Activated naive CD4-positive, alpha-beta T cell treated with anti-CD3 and anti-CD28 coated beads, Interleukin-2, amount 10 ng/mL, durations not matched to agents 7 days and 5 days (primary cell): ENCODE measurements around the gene DHRS7B.
A peak's percentile ranks its signal among the peaks of the same experiment; 100 is the strongest.

ENCODE experiments used
- CTCF ChIA-PET: fragments of 350-600 bp; sonication (Branson Sonifier 250); formaldehyde crosslinking; loops from one replicate; lab custom pipeline; 2021; ENCODE audit warnings: antibody characterized with exemption; lab: Charles Lee
- DNase-seq: peaks from one replicate; pipeline ENCODE4 v3.0.0-alpha.2; 2020
- H3K27ac Mint-ChIP-seq: one replicate; pipeline ENCODE4 v1.8.0; 2021; ENCODE audit warnings: mild to moderate bottlenecking, moderate library complexity, mixed read lengths
- H3K27me3 Mint-ChIP-seq: one replicate; pipeline ENCODE4 v1.8.0; 2021; ENCODE audit warnings: mild to moderate bottlenecking, mixed read lengths
- H3K36me3 Mint-ChIP-seq: one replicate; pipeline ENCODE4 v1.8.0; 2021; ENCODE audit warnings: mixed read lengths
- H3K4me1 Mint-ChIP-seq: one replicate; pipeline ENCODE4 v1.8.0; 2021; ENCODE audit warnings: mixed read lengths
- H3K4me3 Mint-ChIP-seq: one replicate; pipeline ENCODE4 v1.8.0; 2021; ENCODE audit warnings: mild to moderate bottlenecking, moderate library complexity, mixed read lengths
- H3K9me3 Mint-ChIP-seq: one replicate; pipeline ENCODE4 v1.8.0; 2021; ENCODE audit warnings: mixed read lengths

DHRS7B gene

DNA sequence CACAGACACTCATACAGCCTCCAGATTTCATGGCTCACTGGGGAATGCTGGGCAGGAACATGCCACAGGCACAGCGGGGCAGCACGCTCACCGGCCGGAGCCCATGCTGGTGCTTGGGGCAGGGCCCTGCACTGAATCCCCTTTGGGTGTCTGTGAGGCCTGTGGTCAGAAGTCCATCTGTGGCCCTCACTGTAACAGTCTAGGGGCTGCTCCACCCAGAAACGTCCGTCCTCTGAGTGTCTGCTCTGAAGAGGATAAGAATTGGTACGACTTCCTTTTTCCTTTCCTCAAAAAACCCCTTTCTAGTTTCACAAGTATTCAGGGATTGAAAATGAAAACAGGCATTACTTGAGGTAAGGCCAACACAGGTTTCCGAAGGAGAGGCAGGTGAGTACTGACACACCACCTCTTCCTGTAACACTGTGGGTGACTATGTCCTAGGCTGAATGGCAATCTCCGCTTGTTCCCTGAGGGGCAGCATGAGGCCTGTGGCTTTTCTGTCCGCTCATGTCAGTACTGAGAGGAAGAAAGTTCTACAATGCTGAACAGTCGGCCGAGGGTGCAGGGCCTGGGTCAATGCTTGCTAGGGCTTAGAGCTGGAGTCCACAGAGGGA is 44.7 kb downstream of the DHRS7B start:
- no peaks in the 10 kb centered on the region for H3K27me3 Mint-ChIP-seq
- peaks cover 7% of the 10 kb centered on the region for H3K36me3 Mint-ChIP-seq
- H3K27ac Mint-ChIP-seq = no peak overlapping the region
- no peak overlapping the region for H3K4me3 Mint-ChIP-seq
- peaks cover 8% of the 10 kb centered on the region for H3K4me1 Mint-ChIP-seq
- DNase-seq = no peak
- CTCF ChIA-PET = interaction anchor here (0.7 kb wide), 1 partner anchor 14 kb away, joined by 3 read pairs; no protein-coding TSS in a partner anchor
- H3K9me3 Mint-ChIP-seq = no peaks in the 10 kb centered on the region

DNA sequence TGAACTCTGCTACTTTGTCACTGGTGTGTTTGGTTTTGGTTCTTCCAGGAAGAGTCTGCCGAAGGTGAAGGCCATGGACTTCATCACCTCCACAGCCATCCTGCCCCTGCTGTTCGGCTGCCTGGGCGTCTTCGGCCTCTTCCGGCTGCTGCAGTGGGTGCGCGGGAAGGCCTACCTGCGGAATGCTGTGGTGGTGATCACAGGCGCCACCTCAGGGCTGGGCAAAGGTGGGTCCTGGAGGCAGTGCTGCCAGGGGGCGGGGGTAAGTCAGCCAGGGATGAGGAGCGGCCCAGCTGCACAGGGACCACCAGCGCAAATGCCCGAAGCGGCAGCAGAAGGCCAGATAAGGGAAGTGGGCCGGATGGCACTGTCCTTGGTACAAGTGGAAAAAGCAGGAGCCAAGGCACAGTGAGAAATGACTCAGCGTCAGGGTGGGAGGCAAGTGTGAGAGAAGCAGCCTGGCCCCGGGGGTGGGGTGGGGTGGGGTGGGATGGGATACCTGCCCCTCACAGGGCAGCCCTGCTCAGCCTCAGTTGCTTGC is 45.3 kb downstream of the DHRS7B start:
- H3K27ac Mint-ChIP-seq = no peak overlapping the region
- CTCF ChIA-PET = no interaction called here

DNA sequence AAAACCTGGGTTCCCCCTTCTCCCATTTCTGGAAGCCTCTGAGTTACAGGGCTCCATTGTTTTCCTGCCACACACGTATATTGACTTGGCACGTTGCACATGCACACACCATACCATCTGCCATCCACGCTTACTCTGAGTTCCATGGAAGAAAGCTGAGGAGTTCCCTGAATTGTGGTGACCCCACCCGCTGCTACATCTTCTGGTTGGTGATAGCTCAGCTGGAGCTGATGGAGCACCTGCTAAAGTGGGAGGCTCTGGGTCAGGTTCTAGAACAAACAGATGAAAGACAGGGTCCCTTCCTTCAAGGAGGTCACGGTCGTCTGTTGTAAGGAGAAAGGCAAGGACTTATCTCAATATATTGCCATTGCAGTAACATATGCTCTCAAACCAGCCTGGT is 46.1 kb downstream of the DHRS7B start:
- H3K9me3 Mint-ChIP-seq = no peaks in the 10 kb centered on the region
- no peak for DNase-seq
- peaks cover 7% of the 10 kb centered on the region for H3K36me3 Mint-ChIP-seq
- H3K27me3 Mint-ChIP-seq = no peaks in the 10 kb centered on the region
- H3K27ac Mint-ChIP-seq = no peak overlapping the region
- H3K4me3 Mint-ChIP-seq = no peak overlapping the region
- peaks cover 8% of the 10 kb centered on the region for H3K4me1 Mint-ChIP-seq
- CTCF ChIA-PET = no interaction called here

More for the DNA sequence above, 45.3 kb downstream of the DHRS7B start:
- peaks cover 8% of the 10 kb centered on the region for H3K4me1 Mint-ChIP-seq
- no peak overlapping the region for H3K4me3 Mint-ChIP-seq
- no peaks in the 10 kb centered on the region for H3K27me3 Mint-ChIP-seq
- DNase-seq = no peak
- peaks cover 7% of the 10 kb centered on the region for H3K36me3 Mint-ChIP-seq
- H3K9me3 Mint-ChIP-seq = no peaks in the 10 kb centered on the region

DNA sequence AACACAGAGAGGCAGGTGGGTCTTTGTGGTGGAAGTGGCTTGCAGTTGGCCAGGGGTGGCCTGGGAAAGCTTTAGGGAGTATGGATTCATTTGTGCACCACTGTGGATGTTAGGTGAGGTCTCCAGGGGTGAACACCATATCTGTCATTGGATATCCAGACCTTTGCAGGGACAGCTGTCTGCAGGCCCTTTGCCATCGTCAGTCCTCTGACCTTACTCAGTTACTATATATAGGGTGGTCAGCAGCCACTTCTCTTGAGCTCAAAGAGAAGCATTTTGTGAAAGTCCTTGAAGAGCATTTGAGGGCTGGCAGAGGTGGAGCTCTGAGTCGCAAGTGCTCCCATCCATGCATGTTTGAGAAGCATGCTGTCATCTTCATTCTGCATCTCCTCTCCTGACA is 46.8 kb downstream of the DHRS7B start:
- no peaks in the 10 kb centered on the region for H3K27me3 Mint-ChIP-seq
- no peaks in the 10 kb centered on the region for H3K9me3 Mint-ChIP-seq
- DNase-seq = no peak
- peak overlapping the region; percentile 6 for H3K27ac Mint-ChIP-seq
- CTCF ChIA-PET = no interaction called here
- no peak overlapping the region for H3K4me3 Mint-ChIP-seq
- H3K36me3 Mint-ChIP-seq = peaks cover 7% of the 10 kb centered on the region
- H3K4me1 Mint-ChIP-seq = peaks cover 8% of the 10 kb centered on the region

DNA sequence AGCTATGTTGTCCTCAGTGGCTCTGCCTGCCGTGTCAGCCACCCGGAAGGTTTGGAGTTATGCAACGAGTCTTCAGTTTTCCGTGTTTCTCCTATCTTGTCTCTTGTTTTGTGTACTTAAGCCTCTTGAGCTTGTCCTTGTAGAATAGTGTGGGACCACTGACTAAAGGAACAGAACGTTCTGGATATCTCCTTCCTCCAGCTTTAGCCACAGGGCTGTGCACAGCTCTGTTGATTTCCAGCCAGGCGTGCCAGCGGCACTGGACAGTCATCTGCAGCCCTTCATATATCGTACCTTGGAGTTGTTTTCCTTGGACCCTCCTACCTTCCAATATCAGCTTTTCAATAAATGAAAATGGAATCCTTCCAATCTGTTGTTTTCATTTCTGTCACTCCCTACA is 47.4 kb downstream of the DHRS7B start:
- no peak overlapping the region for H3K27ac Mint-ChIP-seq
- H3K4me1 Mint-ChIP-seq = peaks cover 8% of the 10 kb centered on the region
- CTCF ChIA-PET = no interaction called here
- H3K4me3 Mint-ChIP-seq = no peak overlapping the region
- H3K9me3 Mint-ChIP-seq = no peaks in the 10 kb centered on the region
- no peak for DNase-seq
- H3K27me3 Mint-ChIP-seq = no peaks in the 10 kb centered on the region
- H3K36me3 Mint-ChIP-seq = peaks cover 7% of the 10 kb centered on the region

DNA sequence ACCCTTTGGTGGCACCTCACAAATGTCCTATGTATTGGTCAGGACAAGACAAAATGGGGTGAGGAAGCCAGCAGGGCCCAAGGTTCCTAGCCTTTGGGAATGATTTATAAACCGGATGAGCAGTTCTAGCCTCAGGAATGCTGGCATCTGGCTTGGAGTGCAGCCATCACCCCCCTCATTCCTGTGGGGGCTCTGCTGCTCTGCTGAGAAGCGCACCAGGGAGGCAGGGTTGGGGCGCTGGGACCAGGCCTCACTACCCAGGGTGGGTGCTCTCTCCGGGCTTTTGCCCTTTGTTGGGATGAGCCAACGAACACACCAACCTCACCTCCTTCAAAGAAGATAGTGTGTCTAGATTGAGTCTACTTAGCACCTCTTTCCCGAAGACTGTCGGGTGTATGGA is 47.9 kb downstream of the DHRS7B start:
- no peaks in the 10 kb centered on the region for H3K27me3 Mint-ChIP-seq
- peaks cover 7% of the 10 kb centered on the region for H3K36me3 Mint-ChIP-seq
- CTCF ChIA-PET = no interaction called here
- peaks cover 8% of the 10 kb centered on the region for H3K4me1 Mint-ChIP-seq
- DNase-seq = no peak
- H3K4me3 Mint-ChIP-seq = no peak overlapping the region
- H3K9me3 Mint-ChIP-seq = no peaks in the 10 kb centered on the region
- H3K27ac Mint-ChIP-seq = no peak overlapping the region

DNA sequence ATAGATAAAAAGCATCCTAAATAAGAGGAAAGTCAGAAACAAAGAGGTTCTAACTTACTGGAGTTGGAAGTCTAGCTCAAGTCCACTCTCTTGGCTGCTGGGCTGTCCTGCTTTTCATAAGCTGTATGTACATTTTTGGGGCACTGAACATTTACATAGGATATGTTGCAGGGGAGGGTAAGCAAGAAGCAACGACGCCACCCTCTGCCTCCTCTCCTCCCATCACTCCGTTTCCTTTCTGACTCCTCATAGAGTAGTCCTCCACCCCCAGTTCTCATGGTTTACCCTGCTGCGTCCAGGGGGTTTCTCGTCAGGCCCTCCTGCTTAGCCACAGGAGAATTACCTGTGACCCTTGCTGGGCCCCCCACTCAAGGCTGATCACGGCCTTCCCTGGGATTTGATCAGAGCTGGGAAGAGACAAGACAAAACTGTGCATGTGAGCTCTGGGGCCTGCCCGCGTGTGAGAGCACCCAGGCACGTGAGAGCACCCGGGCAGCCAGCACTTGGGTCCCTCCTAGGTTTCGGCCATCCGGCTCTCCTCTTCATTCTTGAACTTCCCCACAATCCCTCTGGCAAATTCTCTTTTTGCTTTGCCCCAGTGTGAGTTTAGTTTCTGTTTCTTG is 50.1 kb downstream of the DHRS7B start:
- peaks cover 5% of the 10 kb centered on the region for H3K36me3 Mint-ChIP-seq
- H3K9me3 Mint-ChIP-seq = no peaks in the 10 kb centered on the region
- no peak overlapping the region for H3K4me3 Mint-ChIP-seq
- no peak overlapping the region for H3K27ac Mint-ChIP-seq
- no peaks in the 10 kb centered on the region for H3K4me1 Mint-ChIP-seq
- no peaks in the 10 kb centered on the region for H3K27me3 Mint-ChIP-seq
- CTCF ChIA-PET = no interaction called here
- DNase-seq = no peak

DNA sequence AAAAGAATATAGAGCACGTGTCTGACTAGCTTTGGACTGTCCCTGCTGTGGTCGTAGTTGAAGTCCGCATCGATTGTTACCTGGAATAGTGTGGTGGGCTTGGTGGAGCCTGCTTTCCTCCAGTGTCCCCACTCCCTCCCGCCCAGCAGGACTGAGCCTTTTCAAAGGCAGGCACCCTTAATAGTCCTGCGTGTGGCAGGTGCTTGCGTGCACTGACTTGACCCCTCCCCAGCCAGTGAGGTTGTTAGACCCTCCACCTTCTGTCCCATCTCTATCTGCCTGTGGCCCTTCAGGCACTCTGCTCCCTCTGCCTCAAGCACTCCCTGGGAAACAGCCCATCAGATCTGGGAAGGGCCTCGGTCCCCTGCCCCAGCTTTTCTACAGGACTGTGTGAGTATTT is 50.6 kb downstream of the DHRS7B start:
- CTCF ChIA-PET = no interaction called here
- Mint-ChIP-seq H3K36me3 (peaks cover 5% of the 10 kb centered on the region), H3K9me3 (no peaks in the 10 kb centered on the region), H3K4me3 (no peak overlapping the region), H3K4me1 (no peaks in the 10 kb centered on the region), H3K27me3 (no peaks in the 10 kb centered on the region), H3K27ac (no peak overlapping the region)
- no peak for DNase-seq

DNA sequence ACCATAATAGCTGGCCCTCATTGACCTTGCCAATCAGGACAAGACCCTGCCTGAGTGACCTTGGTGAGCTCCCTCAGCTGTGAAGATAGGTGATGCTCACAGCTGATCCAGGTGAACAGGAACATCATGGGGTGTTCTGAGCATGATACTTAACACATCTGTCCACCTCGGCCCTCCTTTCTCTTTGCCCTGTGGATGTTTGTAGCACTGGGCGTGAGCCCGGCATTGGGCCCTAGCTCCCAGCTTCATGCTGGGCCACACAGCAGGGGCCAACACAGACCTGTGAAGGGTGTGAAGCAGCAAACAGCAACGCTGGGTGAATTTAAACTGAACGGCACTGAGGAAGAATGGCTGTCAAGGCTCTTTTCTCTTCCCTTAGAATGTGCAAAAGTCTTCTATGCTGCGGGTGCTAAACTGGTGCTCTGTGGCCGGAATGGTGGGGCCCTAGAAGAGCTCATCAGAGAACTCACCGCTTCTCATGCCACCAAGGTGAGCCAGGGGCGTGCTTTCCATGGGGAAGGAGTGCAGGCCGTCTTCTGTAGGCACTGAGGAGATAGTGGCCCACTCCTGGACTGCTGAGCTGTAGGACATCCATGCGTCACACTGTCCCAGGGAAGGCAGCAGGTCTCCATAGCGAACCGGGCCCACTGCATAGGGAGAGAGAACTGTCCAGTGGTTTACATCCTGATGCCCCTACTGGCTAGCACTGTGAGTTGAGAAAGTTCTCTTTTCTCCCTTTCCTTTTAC is 51.3 kb downstream of the DHRS7B start:
- H3K27me3 Mint-ChIP-seq = no peaks in the 10 kb centered on the region
- no peak overlapping the region for H3K27ac Mint-ChIP-seq
- H3K36me3 Mint-ChIP-seq = peaks cover 5% of the 10 kb centered on the region
- CTCF ChIA-PET = interaction anchor here (0.7 kb wide), 1 partner anchor 59 kb away, joined by 3 read pairs; no protein-coding TSS in a partner anchor
- no peak overlapping the region for H3K4me3 Mint-ChIP-seq
- H3K4me1 Mint-ChIP-seq = no peaks in the 10 kb centered on the region
- no peak for DNase-seq
- H3K9me3 Mint-ChIP-seq = no peaks in the 10 kb centered on the region

DNA sequence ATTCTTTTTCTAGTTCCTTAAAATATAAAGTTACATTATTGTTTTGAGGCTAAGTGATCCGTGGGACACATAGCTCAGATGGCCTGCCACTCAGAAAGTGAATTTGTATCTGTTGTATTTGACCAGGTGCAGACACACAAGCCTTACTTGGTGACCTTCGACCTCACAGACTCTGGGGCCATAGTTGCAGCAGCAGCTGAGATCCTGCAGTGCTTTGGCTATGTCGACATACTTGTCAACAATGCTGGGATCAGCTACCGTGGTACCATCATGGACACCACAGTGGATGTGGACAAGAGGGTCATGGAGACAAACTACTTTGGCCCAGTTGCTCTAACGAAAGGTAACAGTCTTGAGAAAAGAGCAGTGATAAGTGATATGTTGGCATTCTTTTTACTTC is 56.7 kb downstream of the DHRS7B start:
- H3K4me3 Mint-ChIP-seq = no peak overlapping the region
- H3K36me3 Mint-ChIP-seq = peaks cover 16% of the 10 kb centered on the region
- CTCF ChIA-PET = interaction anchor here (1.4 kb wide), 1 partner anchor 29 kb away, joined by 3 read pairs; no protein-coding TSS in a partner anchor
- DNase-seq = no peak
- H3K27me3 Mint-ChIP-seq = no peaks in the 10 kb centered on the region
- no peaks in the 10 kb centered on the region for H3K4me1 Mint-ChIP-seq
- no peak overlapping the region for H3K27ac Mint-ChIP-seq
- no peaks in the 10 kb centered on the region for H3K9me3 Mint-ChIP-seq

DNA sequence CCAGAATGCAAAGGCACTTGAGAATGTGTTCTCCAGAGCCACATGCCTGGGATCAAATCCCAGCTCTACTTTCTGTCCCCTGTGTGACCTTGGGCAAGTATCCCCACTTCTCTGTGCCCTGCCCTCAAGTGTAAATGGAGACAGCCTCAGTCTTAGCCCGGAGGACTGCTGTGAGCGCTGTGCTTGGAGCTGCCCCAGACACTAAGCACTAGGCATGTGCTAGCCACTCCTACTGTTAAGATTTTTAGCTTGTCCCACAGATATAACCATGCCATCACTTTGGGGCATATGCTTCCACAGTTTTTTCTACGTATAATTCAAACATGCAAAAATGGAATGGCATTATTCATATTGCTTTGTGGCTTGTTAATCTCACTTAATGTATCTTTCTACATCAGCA is 57.8 kb downstream of the DHRS7B start:
- H3K27ac Mint-ChIP-seq = no peak overlapping the region
- CTCF ChIA-PET = interaction anchor here (1.4 kb wide), 1 partner anchor 28 kb away, joined by 3 read pairs; no protein-coding TSS in a partner anchor
- H3K27me3 Mint-ChIP-seq = no peaks in the 10 kb centered on the region

DNA sequence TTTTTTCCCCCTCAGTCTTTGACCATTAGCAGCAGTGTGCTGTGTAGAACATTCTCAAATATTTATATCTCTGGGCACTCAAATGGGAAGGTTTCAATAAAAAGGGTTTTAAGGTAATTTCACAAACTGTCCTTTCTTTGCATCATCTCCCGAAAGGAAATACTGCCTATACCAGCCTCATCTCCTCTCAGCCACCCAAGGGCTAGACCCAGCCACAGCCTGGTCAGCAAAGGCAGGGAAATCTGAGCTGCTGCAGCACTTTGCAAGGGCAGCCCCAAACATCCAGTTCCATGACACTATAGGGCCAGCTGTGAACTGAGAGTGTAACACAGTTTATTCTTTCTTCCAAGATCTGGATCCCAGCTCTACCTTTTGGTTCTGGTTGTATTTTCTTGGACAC is 58.3 kb downstream of the DHRS7B start:
- Mint-ChIP-seq H3K36me3 (peaks cover 18% of the 10 kb centered on the region), H3K4me1 (no peaks in the 10 kb centered on the region), H3K27ac (no peak overlapping the region), H3K9me3 (no peaks in the 10 kb centered on the region), H3K27me3 (no peaks in the 10 kb centered on the region), H3K4me3 (no peak overlapping the region)
- DNase-seq = no peak
- CTCF ChIA-PET = no interaction called here

More for the DNA sequence above, 57.8 kb downstream of the DHRS7B start:
- DNase-seq = no peak
- Mint-ChIP-seq H3K4me1 (no peaks in the 10 kb centered on the region), H3K4me3 (no peak overlapping the region), H3K36me3 (peaks cover 18% of the 10 kb centered on the region), H3K9me3 (no peaks in the 10 kb centered on the region)

DNA sequence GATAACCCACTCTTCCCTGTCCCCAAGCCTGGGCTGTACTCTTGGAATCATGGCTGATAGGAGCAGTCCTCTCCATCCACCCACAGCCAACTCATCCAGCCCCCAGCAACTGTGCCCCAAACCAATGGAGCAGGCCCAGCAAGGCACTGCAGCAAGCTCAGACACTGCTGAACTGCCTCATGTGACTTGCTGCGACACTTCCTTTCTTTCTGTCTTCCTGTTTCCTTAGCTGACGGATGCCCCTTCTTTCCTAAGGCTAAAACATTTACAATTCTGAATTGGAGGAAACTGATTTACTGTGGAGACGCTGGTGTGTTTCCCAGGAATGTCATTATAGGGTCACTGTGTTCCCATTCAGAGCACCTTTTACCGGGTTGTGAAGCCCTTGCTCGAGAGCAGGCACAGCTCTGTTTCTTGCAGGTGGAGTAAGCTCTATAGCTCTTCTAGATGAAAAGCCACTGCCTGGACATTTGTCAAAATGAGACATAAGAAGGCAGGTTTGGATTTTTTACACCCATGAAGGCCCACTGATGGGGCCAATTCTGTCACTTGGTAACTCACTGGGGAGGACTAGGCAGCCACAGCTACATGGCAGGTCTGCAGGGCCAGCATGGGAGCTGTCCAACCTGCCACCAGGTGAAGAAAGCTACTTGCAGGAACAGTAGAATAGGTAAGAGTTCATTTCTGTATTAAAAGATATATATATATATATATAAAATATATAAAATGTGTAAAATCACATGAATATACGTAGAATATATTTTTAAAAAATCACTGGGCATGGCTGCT is 59.8 kb downstream of the DHRS7B start:
- H3K4me3 Mint-ChIP-seq = no peak overlapping the region
- DNase-seq = no peak
- CTCF ChIA-PET = no interaction called here
- peaks cover 29% of the 10 kb centered on the region for H3K36me3 Mint-ChIP-seq
- H3K27me3 Mint-ChIP-seq = no peaks in the 10 kb centered on the region
- no peaks in the 10 kb centered on the region for H3K9me3 Mint-ChIP-seq
- H3K27ac Mint-ChIP-seq = no peak overlapping the region
- H3K4me1 Mint-ChIP-seq = no peaks in the 10 kb centered on the region

DNA sequence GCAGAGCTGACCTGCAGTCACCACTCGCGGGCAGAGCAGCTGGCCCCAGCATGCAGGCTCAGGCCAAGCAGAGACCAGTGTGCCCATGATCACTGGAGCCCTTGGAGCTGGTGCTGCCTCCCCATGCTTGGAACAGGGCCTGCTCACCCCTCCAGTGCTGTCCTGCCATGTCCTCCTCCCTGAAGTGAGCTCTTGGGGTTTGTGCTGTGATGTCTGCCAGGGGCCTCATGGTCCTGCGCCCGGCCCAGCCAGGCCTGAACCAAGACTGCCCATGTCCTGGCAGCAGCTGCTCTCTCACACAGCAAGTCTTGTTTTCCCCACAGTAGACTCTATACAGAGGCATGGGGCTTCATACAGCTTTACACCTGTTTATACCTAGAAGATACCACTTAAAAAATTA is 62.6 kb downstream of the DHRS7B start:
- Mint-ChIP-seq H3K36me3 (peaks cover 33% of the 10 kb centered on the region), H3K9me3 (no peaks in the 10 kb centered on the region), H3K4me3 (no peak overlapping the region), H3K27ac (no peak overlapping the region), H3K27me3 (no peaks in the 10 kb centered on the region), H3K4me1 (no peaks in the 10 kb centered on the region)
- DNase-seq = no peak
- CTCF ChIA-PET = interaction anchor here (0.8 kb wide), 1 partner anchor 72 kb away, joined by 3 read pairs; no protein-coding TSS in a partner anchor
